Stimulated activated CD8-positive, alpha-beta memory T cell treated with anti-CD3 and anti-CD28 coated beads, Interleukin-12 subunit alpha, Interleukin-12 subunit beta, amount 100 ng/mL, for 24 hours (primary cell): ENCODE data around the gene LILRB5.
"Not testable (repeated sequence)": the region's sequence is repeated elsewhere in the genome, so short reads cannot be mapped to it uniquely, and the experiment has no call there.

Source experiments
- DNase-seq: peaks from one replicate; pipeline ENCODE4 v3.0.0-alpha.2; 2020; ENCODE audit errors: extremely low read depth

The LILRB5 gene

DNA sequence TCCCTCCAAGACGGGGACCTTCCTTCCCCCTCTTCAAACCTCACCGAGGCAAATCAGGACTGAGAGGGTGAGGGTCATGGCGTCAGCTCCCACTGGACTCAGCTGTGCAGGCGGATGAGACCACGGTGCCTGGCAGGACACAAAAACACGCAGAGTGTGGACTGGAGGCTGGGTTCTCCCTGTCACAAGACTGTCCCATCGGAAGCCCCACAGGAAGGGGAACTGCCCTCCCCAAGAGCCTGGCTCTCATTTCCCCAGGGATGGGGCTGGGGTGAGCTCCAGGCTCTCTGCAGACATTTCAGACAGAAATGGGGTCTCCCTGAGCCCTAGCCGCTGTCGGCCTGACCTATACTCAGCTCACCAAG lies at the start of gene LILRB5:
TSS of gene LILRB5 (minus strand) at position 158 of the 365 bp plus-strand sequence. CDS start at position 78, 80 bp downstream.
- DNase-seq: no peak

DNA sequence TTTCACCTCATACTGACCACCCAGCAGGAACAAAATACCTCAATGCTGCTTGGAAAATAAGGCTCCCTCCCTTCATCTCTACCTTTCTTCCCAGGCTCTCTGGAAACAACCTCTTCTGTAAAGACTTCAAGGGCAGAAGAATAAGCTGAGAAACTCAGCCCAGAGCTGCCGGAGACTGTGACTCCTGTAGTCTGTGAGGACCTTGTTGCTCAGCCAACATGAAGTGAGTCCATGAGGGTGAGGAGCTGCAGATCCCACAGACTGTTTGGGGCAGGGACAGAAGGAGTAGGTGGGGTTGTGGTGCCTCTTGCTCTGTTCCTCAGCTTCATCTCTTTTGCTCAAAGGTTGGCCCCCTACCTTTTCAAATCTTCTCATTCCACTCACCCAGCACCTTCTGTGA lies 48.1 kb upstream of the LILRB5 start:
- no peak for DNase-seq

DNA sequence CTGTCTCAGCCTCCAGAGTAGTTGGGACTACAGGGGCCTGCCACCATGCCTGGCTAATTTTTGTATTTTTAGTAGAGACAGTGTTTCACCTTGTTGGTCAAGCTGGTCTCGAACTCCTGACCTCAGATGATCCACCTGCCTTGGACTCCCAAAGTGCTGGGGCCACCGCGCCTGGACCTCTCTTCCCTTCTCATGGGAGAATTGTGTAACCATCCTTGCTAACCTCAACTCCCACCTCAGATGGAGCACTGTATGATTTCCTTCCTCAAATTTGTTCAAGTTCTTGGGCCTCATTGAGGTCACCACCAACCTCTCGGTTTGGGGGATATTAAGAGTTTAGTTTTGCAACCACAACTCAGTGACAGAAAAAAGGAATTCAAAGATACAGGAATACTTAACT lies 45.2 kb upstream of the LILRB5 start:
- DNase-seq: no peak

DNA sequence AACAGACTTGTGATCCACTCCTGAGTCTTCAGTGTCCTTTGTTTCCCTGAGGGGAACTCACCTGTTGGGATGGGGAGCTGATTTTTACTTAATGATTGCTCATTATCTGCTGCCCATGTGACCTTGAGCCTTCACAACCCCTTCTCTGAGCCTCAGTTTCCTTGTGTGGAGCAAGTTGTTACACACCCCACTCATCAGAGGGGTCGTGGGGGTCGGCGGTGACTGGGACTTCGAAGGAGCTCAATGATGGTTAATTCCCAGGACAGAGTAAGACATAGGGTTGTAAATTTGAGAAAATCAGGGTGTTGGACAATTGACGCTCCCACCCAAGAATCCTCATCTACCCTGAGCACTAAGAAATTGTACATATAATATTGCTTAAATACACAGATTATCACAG lies 42.4 kb upstream of the LILRB5 start:
- no peak for DNase-seq

DNA sequence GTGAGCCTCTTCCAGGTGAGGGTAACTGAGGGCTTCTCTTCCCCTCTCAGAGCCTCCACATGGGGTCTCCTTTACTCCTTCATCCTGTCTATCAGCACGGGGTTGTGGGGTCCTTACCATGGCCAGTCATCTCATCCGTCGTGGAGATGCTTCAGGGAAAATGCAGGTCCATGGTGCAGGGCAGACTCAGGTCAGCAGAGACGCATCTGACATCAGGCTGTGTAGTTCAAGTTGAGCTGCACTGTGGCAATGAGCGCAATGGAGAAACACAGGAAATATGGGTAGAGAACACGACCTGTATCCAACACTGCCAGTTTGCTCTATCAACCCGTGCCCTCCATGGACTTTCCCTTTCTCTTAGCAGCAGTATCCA lies 42.0 kb upstream of the LILRB5 start:
- no peak for DNase-seq

DNA sequence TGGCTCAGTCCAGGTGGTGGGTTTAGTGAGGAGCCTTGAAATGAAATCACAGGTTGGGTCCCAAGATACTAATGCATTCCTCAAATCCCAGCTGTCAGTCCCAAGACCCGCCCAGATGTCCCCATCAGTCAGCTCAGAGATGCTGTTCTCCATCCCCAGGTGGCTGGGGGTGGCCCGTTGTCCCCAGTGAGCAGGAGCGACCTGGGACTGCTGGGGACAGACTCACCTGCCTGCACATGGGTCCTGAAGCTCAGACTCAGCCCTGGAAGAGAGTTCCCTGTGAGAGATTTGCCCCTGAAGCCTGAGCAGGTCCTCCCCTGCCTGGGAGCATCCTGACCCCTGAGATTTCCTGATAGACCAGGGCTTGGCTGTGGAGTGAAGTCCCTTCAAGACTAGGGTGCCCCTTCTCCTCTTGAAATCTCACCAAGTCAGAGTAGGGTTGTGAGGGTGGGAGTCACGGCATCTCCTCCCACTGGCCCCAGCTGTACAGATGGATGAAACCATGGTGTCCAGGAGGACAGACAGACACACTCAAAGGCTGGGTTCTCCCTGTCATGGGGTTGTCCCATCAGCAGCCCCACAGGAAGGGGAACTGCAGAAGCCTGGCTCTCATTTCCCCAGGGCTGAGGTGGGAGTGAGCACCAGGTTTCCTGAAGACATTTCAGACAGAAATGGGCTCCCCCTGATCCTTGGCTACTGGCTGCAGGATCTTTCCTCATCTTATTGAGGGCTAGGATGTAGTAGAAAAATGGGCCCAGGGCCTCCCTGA lies 41.5 kb upstream of the LILRB5 start:
- DNase-seq: no peak

DNA sequence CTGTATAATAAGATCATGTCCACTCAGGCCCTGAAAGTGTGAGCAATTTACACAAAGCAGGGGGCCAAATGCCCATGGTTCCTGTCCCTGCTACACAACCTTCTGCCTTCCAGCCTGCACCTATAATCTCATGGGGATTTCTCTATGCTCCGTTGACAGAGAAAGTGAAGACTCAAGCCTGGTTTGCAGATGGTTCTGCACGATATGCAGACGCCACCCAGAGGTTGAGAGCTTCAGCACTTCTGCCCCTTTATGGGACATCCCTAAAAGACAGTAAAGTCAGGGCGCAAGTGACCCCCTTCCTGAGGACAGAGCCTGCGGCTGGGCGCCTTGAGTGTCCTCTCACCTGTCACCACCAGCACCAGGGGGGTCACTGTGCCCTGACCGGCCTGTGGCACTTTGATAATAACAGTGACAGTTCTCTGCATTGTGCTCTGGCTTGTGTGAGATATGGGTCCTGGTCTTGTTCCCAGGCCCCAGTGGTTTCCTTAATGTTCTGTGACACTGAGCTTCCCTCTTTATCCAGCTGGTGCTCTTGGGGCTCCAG lies 40.8 kb upstream of the LILRB5 start:
- no peak for DNase-seq

DNA sequence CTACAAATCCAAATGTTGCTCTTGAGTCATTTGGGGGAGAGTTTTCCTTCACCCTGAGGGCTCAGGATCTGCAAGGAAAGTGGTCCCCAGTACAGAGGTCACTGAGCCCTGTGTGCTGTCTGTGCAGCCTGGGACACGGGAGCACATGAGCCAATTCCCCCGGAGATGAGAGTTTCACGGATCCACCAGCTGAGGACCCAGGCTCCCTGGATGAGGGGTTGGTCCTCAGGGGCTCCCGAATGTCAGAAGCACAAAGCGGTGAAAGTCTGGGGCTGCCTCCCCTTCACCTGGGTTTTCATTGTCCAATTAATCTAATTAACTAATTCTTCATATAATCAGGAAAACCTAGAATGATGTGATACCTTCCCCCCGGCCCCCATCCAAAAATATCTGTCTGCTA lies 37.5 kb upstream of the LILRB5 start:
- DNase-seq: no peak

DNA sequence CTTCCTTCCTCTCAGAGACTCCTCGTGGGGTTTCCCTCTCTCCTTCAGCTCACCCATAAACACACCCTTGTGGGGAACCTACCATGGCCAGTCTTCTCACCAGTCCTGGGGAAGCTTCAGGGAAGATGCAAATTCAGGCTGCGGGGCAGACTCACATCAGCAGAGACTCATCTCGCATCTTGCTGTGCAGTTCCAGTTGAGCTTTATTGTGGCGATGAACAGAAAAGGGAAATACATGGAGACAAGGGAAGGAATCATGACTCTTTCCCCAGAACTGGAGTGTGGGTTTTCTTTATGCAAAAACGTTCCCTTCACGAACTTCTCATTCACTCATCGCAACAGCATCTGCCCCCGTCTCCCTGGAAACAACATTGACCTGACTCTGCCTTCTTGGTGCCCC lies 32.1 kb upstream of the LILRB5 start:
- not testable (repeated sequence) for DNase-seq

DNA sequence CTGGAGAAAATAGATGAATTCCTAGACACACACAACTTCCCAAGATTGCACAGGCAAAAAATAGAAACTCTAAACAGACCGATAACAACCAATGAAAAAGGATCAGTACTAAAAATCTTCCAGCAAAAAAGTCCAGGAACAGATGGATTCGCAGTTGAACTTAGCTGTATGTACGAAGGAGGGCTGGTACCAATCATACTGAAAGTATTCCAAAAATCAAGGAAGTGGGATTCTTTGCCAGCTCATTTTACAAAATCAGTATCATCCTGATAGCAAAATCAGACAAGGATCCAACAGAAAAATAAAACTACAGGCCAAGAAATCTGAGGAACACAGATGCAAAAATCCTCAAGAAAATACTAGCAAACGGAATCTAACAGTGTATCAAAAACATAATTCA lies 30.4 kb upstream of the LILRB5 start:
- DNase-seq: no peak

DNA sequence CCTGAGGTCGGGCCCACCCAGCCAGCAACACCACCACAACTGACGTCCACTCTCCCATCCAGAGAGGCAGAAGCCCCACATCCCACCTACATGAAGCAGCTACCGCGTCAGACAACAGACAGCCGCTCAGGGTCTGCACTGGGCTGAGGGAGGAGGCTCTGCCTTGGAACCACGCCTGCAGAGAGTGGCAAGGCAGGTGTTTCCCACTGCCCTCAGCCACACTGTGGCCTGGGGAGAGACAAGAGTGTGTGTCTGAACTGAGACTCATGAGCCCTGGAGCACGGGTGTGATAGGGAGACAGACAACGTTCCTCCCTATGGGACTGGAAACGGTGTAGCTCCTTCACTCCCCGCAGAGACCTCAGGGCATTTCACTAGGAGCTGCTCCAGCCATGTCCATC lies 29.2 kb upstream of the LILRB5 start:
- not testable (repeated sequence) for DNase-seq

DNA sequence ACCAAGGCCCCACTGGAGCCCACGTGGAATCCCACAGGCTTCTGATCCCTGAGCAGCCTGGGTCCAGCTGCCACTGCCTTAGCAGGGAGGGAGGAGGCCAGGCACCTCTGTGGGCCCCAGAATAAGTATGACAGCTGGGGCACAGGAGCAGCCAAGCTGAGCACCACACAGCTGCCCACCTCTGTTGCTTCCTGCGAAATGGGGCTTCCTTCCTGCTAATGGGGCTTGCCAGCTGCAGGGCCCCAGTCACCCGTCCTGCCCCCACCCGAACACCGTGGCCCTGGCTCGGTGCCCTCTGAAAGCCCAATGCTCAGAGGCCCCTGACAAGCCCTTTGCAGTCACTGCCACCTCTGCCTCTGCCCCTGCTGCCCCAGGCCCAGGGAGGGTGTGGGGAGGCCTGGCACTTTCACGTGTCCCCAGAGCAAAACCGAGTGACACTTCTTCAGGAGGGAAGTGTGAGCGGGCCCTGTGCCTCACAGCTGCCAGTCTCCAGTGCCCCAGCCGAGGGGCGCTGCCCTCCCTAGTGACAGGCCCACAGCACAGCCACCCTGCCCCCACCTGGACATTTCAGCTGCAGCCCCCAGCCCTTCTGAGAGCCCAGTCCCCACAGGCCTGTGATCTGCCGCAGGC lies 28.5 kb upstream of the LILRB5 start:
- DNase-seq: not testable (repeated sequence)

DNA sequence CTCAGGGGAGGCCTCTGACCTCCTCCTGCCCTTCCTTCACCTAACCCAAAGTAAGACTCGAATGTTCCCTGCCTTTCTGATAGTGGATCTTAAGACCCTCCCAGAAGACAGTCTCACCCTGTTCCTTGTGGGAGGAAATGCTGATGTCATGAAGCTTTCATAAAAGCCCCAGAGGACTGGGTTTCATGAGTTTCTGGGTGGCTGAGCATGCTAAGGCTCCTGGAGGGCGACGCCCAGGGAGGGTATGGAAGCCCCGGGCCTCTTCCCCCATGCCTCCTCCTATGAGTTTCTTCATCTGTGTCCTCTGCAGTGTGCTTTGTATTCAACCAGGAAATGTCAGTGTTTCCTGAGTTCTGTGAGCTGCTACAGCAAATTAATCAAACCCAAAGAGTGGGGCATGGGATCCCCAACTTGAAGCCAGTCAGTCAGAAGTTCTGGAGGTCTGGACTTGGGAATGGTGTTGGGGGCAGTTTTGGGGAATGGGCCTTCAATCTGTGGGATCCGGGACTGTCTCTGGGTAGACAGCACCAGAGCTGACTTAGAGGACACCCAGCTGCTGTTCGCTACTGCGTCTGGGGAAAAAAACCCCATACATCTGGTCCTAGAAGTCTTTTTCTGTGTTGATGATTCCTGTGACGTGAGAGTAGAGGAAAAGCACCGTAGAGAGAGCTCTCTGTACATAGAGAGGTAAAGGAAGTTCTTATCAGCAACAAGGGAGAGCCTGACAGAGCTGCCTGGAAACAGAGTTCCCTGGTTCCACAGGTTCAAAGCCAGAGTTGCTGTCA lies 25.8 kb upstream of the LILRB5 start:
- DNase-seq: no peak

DNA sequence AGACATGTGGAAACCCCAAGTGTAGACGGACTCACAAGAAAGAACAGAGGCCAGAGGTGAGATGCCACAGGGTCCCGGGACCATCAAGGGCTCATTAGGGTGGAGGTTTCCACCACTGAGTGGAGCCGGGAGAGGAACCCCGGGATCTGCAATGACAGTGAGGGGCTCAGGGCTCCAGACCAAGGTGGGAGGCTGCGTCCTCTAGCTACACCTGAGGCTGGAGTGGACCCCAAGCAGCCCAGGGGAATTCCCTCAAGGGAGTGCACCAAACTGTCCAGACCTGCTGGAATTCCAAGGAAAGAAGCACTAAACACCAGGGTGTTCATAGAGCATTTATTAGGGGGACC lies 24.6 kb upstream of the LILRB5 start:
- DNase-seq: not testable (repeated sequence)

DNA sequence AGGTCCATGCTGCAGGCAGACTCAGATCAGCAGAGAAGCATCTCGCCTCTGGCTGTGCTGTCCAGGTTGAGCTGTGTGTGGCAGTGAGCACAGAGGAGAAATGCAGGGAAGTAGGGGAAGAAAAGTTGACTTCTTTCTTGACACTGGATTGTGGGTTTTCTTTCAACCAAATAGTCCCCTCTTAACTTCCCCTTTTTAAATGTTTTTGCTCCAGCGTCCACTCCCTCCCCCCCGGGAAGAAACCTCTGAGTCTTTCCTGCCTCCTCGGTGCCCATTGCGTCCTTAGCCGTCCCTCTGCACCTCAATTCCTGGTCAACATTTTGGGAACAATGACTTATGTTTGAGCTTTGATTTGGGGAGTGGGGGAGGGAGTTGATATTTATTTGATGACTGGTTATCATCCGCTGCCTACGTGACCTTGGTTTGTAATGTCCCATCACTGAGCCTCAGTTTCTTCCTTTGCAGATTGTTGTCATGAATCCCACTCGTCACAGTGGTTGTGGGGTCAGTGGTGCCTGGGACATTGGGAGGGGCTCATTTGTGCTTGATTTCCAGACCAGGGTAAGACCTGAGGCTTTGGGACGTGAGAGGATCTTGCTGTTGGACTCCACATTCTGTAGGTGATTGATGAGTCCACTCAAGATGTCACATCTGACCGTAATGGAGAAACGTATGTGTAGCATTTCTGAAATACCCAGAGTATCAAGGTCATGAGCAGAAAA lies 24.1 kb upstream of the LILRB5 start, which contains the start of gene LILRB2:
TSS of gene LILRB2 (minus strand) at position 104 of the 722 bp plus-strand sequence. CDS start 614 bp downstream, outside the sequence.
- DNase-seq: no peak

DNA sequence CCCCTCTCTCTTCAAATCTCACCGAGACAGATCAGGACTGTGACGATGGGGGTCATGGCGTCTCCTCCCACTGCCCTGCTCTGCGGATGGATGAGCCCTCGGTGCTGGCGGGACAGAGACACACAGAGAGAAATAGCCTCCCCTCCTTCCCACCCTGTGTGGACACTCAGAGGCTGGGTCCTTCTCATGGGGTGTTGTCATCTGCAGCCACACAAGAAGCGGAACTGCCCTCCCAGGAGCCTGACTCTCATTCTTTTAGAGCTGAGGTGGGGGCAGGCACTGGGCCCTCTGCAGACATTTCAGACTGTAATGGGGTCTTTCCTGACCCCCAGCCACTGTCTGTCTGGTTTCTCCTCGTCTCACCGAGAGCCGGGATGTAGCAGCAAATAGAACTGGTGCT lies 23.4 kb upstream of the LILRB5 start:
- DNase-seq: not testable (repeated sequence)

DNA sequence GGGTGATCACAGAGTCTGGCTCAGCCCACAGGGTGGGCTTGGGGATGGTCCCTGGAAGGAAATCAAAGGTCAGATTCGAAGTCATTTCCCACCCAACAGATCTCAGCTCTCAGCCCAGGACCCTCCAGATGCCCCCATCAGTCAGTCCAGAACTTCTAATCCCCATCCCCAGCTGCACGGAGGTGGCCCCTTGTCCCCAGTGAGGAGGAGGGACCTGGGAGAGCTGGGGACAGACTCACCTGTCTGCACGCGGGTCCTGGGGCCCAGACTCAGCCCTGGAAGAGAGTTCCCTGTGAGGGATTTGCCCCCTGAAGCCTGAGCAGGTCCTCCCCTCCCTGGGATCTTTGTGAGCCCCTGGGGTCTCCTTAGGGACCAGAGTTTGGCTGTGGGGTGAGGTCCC lies 23.0 kb upstream of the LILRB5 start:
- DNase-seq: not testable (repeated sequence)

DNA sequence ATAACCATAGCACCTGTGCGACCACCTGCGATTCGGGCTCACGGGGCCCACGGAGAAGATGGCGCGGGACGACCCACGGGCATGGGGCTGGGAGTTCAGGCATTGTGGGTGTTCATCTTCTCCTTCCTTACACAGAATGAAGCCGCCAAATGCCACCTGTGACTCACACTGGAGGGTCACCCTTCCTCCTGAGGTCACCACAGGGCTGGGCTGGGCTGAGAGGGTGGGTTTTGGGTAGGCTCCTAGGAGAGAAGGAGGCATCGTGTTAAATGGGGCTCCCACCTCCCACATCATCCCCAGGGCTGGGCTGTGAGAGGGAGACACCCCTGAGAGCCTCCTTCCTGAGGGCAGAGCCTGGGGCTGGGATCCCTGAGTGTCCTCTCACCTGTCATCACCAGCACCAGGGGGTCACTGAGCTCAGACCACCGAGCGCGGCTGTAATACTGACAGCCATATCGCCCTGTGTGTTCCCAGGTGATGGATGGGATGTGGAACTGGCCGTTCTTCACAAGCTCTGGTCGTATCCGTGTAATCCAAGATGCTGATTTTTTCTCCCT lies 22.4 kb upstream of the LILRB5 start:
- no peak for DNase-seq

DNA sequence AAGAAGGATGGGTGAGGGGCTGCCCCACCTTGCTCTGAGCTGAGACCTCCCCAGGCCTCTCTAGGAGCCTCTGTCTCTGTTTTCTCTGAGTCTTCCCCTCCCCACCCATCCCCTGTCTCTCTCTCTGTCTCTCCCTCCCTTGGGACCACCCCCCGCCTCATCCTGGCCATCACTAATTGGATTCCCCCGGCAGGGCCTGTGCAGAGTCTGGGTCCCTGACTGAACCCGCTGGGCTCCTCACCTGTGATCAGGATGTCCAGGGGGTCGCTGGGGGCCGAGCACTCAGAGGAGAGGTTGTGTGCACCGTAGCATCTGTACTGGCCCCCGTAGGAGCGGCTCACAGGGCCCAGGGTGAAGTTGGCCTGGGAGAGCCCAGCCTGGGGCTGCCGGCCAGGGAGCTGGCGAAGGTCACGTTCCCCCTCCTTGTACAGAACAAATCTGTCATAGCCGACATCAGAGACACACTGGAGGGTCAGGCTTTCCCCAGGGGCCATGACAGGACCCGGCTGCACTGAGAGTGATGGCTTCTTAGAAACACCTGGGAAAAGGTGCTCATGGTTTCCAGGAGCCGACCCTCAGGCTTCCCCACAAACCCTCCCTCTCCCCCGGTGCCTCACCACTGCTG lies 21.6 kb upstream of the LILRB5 start:
- not testable (repeated sequence) for DNase-seq

DNA sequence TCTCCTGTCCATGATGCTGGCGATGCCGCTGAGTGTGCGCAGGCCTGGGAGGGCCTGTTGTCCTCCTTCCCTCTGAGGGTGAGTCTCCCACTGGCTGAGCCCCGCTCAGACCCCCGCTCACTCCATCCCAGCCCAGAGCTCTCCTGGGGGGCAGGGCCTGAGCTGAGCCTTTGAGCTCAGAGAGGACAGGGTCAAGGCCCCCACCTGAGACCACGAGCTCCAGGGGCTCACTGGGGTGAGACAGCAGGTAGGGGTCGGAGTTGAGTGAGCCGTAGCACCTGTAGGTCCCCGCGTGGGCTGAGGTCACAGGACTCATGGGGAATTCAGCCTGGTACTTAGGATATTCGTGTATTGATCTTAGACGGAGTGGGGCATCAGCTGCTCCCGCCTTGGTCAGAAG lies 21.0 kb upstream of the LILRB5 start:
- DNase-seq: not testable (repeated sequence)

DNA sequence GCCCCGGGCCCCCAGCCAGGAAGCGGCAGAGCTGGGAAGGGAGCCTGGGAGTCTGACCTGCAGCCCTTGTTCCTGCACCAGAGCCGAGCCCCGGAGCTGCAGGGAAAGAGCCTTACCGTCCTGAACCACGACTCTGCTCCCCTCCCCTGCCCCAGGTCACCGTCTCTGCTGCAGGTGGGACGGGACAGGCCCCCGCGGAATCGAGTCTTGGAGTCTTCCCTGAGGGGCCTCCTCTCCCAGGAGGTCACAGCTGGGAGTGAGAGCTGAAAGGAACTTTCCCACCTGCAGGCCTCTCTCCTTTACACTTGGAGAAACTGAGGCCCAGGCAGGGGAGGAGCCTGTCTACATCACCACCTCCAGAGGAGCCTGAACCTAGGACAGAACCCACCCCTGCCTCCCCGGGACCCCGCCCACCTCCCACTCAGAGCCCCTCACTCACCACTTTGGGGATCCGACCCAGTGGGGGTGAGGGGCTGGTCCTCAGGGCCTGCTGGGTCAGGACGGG lies 20.1 kb upstream of the LILRB5 start:
- not testable (repeated sequence) for DNase-seq
